ENCODE data around the gene DOCK3.

DNA sequence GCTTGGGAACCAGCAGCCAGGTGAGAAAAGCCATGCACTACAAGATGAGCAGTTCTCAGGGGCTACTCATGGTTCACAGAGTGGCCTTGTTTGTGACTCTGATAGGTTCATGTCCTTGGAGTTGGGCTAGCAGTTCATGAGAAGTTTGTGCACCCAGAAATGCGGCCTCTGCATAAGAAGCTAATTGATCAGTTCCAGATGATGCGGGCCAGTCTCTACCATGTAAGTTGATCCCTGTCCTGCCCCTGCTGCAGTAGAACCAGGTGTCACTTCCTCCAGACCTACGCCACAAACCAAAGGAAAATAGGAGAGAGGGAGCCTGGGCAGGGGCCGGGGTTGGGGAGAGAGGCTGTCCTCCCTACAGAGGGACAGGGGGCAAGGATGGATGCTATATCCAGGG is 683.1 kb downstream of the DOCK3 start:
- no peak for TF ChIP-seq EZH2phosphoT487 (IDR thresholded peaks at IDR 0.05; ENCODE audit: borderline replicate concordance, low read length)
- TF ChIP-seq, protein P1, sequence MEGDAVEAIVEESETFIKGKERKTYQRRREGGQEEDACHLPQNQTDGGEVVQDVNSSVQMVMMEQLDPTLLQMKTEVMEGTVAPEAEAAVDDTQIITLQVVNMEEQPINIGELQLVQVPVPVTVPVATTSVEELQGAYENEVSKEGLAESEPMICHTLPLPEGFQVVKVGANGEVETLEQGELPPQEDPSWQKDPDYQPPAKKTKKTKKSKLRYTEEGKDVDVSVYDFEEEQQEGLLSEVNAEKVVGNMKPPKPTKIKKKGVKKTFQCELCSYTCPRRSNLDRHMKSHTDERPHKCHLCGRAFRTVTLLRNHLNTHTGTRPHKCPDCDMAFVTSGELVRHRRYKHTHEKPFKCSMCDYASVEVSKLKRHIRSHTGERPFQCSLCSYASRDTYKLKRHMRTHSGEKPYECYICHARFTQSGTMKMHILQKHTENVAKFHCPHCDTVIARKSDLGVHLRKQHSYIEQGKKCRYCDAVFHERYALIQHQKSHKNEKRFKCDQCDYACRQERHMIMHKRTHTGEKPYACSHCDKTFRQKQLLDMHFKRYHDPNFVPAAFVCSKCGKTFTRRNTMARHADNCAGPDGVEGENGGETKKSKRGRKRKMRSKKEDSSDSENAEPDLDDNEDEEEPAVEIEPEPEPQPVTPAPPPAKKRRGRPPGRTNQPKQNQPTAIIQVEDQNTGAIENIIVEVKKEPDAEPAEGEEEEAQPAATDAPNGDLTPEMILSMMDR (conservative IDR thresholded peaks at IDR 0.05; ENCODE audit: low read depth, low read length) = no peak

All from PC-3 (cell line).